Kasumi-1 (cell line): ENCODE results near the gene NTNG1.
A peak's percentile ranks its signal among the peaks of the same experiment; 100 is the strongest.
"Not testable (repeated sequence)": the region's sequence is repeated elsewhere in the genome, so short reads cannot be mapped to it uniquely, and the experiment has no call there.

Source experiments
- DNase-seq, 2 experiments: peaks; one replicate each; lab custom pipeline; 2025; lab: John Stamatoyannopoulos, UW

The NTNG1 gene

DNA sequence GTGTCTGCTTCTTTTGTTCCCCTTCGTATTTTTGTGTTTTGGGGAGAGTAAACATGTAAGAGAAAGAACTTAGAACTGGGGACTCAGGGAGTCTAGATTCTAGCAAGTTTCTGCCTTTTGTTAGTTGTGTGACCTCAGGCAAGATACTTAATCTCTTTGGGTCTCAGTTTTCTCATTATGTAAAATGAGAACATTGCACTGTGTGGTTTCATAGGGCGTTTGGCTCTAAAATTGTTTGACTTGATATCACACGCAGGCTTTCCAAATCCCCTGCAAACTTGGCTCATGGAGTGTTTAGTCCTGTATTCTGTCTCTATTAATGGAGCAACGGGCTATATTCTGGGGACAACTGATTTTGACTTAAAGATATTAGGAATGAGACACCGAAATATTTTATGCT lies 57.7 kb downstream of the NTNG1 start:
- no peak for DNase-seq

DNA sequence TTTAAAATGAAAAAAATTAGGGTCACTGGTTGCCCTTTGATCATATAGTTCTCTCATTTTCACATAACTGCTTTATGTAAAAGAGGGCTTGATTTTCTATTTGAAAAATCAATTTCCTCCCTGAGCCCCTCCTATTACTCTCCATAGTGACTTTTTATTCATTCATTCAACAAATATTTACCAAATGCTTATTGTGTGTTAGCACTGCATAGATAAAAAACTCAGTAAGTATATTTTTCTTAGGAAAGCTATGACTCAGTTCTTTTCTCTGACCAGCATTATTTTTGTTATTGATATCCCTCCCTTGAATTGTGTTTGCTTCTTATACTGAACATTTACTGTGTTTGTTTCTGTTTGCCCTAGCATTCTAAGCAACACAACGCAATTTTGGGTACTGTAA lies 59.8 kb downstream of the NTNG1 start:
- DNase-seq, result no peak

DNA sequence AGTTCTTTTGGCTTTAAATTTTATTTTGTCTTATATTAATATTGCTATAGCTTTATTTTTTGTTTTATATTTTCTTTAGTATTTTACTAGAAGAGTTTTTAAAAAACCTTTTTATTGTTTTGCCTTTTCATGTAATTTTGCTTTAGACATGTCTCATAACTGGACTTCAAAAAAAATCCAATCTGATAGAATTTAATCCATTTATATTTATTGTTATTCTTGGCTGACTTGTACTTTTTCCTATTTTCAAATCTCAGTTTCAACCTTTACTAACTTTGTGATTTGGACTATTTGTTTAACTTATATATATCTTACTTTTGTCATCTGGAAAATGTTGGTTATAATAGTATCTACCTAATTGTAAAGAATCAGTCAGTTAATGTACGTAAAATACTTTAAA lies 61.2 kb downstream of the NTNG1 start:
- DNase-seq, result no peak

DNA sequence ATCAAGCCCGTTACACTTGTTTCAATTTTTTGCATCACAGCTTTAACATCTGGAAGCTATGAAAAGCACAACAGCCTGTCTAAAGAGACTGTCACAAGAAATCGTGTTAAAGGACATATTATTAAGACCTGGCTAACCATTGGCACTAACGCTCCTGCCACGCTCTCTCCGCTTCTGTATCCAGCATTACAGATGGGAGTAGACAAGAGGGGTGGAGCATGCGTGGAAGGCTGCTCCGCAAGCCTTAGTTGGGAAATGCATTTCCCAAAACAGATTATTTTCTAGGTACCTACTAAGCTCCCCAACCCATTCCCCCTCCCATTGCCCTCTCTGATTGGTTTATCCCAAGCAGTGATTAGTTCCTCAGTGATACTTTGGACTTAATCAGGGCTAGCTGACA lies 72.4 kb downstream of the NTNG1 start:
- no peak for DNase-seq

DNA sequence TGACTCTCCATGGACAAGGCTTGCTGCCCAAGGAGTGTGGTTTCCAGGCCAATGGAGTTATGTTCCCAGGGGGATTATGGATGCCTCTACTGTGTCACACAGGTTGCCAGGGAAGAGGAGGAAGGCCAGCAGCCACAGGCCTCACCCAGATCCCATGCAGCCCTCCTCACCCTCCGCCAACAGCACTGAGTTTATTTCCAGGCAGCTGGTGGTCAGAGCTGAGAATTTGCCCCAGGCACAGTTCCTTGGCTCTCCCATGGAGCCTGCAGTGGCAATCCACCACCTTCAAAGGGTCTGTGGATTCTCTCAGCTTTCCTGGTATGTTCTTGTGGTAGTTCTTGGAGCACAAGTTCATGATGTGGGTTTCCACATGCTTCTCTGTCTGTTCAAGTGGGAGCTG lies 79.2 kb downstream of the NTNG1 start:
- DNase-seq, result no peak

DNA sequence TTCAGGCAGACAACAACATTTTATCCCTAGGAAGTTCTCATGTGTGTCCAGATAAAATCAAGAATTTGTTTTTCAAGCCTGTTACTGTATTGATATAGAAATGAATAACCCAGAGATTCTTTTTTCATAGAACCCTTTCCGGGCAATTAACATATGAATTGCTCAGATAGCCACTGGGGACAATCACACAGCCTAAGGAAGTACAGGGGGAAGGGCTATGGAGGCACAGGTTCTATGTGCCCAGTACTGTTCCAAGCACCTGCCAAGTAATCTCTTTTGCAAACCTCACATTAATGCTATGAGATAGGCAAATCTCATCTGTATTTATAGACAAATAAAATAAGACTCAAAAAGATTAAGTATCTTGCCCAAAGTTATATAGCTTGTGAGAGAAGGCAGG lies 84.9 kb downstream of the NTNG1 start:
- DNase-seq, result no peak

DNA sequence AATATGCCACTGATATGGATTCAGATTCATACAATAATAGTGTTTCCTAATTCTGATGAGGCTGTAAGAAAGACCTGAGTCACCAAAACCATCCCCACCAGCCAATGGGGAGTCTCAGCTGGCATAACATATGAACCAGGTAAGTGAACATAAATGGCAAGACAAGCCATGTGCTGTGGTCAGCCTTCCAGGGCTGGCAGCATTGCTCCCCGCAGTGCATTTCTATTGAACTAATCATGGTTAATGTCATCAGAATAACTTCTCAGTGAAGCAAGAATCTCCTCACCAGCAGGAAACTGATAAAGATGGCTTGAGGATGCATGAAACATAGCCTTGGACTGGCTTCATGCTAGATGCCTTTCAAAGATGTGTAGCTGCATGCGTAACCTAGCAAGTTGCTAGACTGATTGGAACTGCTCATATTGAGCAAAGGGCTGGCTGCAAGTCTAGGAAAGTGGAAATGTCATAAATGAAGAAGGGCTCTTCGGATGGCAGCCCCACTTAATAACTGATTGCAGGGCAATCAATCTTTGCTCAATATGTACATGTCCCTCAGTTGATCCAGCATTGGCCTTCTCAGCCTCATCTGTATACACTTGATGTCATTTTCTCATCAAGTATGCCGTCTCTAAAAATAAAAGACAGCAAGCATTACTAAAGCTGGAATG lies 88.0 kb downstream of the NTNG1 start:
- DNase-seq, result no peak

DNA sequence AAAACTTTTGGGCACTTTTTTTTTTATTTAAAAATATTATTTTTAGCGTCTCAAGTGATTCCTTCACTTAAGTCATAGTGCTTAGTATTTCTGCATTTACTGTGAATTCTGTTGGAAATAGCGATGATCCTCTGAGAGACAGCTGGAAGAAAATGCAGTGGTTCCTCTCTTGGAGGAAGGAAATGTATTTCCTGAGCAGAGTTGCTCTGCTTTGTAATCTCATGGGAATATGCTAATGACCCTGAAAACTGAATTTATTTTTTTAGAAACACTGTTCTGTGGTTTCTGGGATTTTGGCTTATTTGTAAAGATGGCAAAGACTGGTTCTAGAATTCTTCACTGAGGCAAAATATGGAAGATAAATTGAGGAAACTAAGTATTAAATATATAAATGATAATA lies 88.9 kb downstream of the NTNG1 start:
- no peak for DNase-seq

DNA sequence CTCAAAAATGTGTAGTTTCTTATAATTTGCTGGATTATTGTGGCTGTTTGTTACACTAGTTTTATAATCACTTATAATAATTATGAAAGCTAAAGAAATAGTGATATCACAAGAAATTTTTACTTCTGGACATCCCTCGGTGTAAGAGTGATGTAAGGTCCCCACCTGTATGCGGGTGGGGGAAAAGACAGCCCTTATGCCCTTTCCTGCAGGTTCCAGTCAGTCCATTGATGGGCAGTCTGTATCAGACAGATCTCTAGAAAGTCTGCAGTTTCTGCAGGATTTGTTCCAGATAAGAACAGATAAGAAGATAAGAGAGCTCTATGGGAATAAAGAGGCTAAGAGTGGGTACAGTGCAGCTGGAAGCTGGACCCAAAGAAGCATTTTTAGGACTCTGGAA lies 89.3 kb downstream of the NTNG1 start:
- no peak for DNase-seq

DNA sequence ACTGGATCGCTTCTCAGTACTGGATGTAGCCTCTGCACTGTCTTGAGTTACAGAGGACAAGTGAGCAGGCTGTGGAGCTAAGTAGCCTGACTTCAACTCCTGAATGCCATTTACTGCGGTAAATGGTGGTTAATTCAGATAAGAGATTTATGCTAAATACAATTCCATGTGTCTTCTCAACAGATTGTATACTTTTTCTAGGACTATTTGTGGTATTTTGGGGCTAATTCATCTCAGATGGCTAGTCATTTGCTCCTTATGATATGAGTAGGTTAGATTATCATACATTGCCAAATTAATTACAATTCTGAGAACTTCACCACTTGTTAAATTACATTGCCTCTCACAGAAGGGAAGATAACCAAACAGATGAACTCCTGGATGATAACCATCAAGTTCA lies 90.5 kb downstream of the NTNG1 start:
- no peak for DNase-seq

DNA sequence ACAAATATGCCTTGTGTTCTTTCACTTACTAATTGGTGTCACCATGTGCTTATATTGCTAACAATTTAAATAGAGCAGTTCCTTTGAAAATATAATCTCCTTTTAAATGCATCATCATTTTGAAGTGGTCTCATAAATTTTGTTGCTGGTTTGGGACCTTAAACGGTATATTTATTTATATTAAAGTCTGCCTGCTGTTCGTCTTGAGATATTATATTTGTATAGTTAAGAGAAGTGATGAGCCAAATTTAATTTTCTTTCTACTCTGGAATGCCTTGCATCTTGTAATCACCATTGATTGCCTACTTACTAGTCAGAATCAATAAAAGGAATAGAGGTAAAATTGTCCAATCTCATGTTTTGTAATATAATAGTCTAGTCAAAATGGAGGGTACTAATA lies 91.6 kb downstream of the NTNG1 start:
- no peak for DNase-seq

DNA sequence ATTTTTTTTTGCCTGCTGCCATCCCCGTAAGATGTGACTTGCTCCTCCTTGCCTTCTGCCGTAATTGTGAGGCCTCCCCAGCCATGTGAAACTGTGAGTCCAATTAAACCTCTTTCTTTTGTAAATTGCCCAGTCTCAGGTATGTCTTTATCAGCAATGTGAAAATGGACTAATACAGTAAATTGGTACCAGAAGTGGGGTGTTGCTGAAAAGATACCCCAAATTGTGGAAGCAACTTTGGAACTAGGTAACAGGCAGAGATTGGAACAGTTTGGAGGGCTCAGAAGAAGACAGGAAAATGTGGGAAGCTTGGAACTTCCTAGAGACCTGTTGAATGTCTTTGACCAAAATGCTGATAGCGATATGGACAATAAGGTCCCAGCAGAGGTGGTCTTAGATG lies 95.9 kb downstream of the NTNG1 start:
- DNase-seq, result not testable (repeated sequence)

DNA sequence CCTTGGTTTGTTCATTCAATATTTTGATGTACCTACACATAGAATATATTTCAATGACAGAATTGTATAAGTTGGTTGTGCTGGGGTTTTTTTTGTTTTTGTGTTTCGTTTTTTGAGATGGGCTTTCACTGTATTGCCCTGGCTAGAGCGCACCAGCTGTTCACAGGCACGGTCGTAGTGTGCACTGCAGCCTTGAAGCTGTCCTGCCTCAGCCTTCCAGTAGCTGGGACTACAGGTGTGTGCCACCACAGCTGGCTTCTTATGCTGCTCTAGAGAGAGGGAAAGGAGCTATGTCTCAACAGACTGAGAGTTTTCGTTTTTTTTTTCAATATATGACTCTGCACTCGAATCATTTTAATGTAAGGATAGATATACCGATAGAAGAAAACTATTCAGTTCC lies 102.6 kb downstream of the NTNG1 start:
- no peak for DNase-seq

DNA sequence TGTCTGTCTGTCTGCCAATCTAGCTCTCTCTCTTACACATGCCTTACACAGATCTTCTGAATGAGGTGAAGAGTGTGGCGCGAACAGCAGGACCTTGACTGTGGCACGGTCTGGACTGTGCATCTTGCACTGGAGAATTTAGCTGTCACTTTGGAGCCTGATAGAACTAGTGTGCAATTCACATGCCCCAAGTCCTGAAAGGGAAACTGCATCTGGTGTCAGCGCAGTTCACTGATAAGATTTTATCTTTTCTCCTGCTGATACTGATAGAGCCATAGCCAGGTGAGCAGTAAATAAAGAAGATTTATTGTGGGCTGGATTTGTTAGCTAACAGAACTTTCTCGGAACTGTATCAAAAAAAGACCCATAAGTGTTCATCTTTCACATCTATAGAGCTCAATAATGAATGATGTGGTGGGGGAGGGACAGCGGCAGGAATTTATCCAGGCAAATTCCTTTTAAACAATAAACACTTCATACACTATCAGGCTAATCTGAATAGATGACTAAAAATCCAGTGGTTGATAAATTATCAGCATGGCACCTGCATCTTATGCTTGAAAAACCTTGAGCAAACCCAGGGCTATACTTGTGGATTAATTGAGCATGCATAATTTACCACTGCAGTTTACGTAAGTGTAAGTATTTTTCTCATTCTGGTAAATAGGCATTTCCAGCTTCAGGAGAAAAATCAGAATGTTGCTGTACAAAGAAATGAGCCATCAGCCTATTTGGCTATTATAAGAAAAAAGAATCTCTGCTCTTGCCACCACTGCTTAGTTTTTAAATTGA lies 104.1 kb downstream of the NTNG1 start:
- no peak for DNase-seq

DNA sequence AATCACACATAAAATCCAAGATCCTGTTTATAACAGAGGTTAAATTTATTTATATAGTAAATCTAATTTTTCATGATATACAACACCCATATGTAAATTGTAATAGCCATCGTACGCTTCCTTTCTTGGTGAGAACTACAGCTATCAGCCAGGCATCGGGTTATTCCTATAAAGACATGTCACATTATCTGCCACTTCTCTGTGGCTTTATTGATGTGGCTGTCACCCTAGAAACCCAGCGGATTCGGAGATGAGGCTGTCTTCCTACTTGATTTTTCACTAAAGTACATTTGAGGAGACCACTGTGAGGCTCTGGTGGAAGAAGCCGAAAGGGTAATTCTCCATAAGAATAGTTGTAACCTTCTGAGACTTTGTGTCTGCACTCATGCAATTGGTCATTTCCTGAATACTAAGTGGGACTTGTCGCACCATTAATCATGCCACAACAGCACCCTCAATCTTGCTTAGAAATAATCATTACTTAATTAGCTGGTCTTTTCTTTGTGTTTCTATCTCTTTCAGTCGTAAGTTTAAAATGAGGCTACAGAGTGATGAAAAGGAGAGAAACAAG lies 106.0 kb downstream of the NTNG1 start:
- DNase-seq, result no peak

DNA sequence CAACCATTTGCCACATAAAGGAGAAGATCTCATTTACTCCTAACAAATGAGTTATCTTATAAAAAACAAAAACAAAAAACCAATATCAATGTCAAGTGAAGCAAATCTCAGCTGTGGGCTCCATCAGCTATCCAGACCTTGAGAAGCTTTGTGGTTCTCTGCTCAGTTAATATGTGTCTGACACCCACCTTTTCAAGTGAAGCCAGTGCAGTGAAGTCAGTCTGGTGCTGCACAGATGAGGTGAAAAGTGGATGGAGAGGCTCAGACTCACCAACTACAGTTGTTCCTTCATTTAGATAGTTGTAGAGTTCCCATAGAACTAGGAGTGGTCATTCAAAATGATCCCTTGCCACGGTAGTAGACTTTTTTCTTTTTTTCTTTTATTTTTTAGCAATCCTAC lies 106.8 kb downstream of the NTNG1 start:
- DNase-seq, result no peak

DNA sequence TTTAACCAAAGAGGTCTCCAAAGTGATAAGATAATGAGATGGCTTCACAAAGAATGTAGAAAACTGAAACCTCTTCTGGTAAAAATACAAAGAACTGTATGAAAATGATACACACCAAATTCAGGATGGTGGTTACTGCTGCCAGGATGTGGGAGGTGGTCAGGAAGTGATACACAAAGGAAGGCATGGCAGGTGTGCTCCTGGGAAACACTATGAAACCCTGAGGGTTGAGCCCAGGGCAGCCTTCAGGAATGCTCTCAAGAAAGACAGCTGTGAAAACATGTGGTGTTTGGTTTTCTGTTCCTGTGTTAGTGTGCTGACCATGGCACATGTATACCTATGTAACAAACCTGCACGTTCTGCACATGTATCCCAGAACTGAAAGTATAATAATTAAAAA lies 109.3 kb downstream of the NTNG1 start:
- DNase-seq, result no peak

DNA sequence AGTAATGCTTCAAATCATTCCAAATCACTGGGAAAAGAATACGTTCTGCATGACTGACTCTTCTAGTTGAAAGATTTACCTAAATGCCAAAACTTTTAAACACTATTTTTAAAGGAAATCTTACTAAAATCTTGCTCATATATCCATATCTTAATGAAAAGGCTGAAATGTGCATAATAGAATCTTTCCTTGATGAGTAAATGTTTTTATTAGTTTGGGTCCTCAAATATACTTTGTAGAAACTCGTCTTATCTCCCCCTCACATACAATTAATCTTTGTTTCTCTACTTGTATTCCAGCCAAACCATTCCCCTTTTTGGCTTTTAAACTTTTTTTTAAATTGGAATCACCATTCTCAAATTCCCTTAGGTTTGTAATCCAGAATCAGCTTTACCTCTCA lies 110.2 kb downstream of the NTNG1 start:
- no peak for DNase-seq

DNA sequence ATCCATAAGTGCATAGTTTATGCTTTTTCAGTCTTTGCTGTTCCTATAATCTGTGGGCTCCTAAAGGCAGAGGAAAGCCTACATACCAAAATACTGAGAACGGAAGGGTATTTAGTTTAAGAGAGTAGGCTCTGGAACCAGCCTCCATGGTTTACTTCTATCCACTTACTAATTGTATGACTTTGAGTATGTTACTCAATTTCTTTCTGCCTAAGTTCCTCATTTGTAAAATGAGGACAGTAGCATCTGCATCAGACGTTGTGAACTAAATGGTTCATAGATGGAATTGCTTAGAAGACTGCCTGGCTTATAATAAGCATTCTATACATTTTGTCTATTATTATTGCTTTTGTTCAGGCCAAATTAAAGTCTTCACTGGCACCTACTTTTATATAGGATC lies 111.0 kb downstream of the NTNG1 start:
- peak; percentile 42 to 44 for DNase-seq

DNA sequence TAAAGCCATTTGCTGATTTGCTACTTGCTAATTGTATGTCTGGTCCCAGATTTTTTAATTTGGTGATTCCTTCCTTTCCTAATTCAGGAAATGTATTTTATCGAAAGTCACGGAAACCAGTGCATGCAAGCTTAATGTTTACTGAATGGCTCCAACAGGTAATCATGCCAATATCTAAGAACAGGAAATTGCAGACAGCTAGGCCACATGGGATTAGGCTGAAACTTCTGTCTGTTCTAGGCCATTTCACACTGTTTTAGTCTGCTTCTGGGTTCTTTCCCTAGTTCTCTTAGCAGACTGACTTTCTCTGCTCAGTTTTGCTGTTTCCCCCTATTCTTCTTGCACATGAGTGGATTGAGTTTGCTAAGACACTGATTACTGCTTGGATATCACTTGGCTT lies 111.4 kb downstream of the NTNG1 start:
- no peak for DNase-seq

DNA sequence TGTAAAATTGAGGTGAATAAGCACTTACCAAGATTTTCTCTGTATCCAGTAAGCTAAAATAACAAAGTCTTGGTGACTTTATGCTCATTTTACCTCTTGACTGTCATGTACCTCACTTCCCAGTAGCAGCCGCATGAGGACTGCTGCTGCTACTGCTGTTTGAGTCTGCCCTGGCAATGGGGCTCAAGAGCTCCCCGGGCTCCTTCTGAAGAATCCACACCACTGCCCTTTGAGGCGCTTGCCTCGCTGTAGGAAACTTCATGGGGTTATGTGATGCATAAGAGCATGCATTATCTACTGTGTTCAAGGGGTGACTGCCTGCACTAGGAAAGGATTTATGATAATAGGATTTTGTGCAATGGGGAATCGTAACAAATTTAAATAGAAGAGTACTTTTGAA lies 113.5 kb downstream of the NTNG1 start:
- no peak for DNase-seq

DNA sequence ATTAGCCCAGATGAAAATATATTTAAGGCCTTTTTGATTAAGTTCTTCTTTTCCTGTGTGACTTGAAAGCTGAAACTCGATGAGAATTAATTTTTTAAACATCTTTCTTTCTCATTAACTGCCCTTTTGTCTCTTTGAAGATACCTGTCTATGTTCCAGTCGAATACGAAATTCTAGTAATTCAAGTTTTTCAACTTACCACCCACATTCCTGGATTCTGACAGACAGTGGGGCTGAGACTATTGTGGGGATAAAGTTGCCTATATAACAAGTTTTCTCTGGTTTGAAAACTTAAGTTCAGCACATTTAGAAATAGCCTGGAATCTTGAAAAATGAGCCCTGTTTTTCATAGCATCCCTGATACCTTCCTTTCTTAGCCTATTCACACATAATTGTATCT lies 114.6 kb downstream of the NTNG1 start:
- no peak for DNase-seq

DNA sequence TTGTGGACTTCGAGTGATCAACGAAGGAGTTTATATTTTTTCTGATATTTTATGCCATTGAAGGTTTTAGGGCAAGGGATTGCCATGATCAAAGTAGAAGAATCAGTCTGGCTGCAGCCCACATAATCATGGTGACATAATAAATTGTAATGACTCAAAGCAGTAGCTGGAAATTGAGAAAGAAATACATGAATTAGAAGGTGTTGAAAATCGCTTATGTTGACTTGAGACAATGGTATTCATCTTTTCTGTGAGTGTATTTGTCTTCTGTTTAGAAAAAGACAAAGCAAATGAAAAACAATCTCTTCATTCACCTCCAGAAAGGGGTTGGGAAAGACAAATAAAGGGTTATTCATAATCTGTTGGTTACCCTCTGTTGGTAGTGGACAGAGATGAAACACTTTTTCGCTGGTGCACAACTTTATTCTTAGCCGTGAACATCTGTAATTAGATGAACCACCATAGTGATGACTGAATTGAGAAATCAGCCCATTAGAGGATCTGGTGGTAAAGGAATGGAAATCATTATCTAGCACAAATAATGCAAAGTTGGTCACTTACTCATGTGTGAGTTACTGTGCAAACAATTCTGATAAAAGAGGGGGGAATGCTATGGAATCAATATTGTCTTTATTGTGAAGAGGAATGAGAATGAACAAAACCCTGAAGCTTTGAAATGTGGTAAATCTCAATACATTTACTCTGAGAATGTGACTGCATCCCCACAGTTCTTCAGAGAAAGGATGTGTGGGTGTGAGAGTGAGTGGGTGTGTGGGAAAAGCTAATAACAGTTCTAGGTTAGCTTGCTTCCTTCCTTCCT lies 121.8 kb downstream of the NTNG1 start:
- DNase-seq, result no peak
